RWPE2 (cell line): Measurements from ENCODE around the gene ZDHHC1.

Source experiments
- ATAC-seq: fragments of 200-7000 bp; cut with Tn5 transposase; 3 replicates; pipeline ENCODE4 v1.9.1; 2021; ENCODE audit warnings: low read depth
- DNase-seq: peaks from one replicate; pipeline ENCODE4 v3.0.0-alpha.2; 2020; ENCODE audit warnings: low spot score
- H3K27ac ChIP-seq: fragments of 450-650 bp; 2 replicates; pipeline ENCODE4 v1.5.1; 2017; ENCODE audit warnings: mild to moderate bottlenecking; ENCODE audit not compliant: poor library complexity, severe bottlenecking
- H3K27me3 ChIP-seq: fragments of 250-450 bp; sonication (Bioruptor Pico); 2 replicates; pipeline ENCODE4 v1.5.1; 2021; ENCODE audit warnings: mild to moderate bottlenecking, moderate library complexity; ENCODE audit not compliant: insufficient read depth, poor library complexity, severe bottlenecking
- H3K36me3 ChIP-seq: fragments of 250-450 bp; sonication (Bioruptor Pico); 2 replicates; pipeline ENCODE4 v1.5.1; 2020; ENCODE audit warnings: low read depth, mild to moderate bottlenecking, moderate library complexity
- H3K4me1 ChIP-seq: fragments of 250-450 bp; sonication (Bioruptor Pico); 2 replicates; pipeline ENCODE4 v1.5.1; 2021; ENCODE audit warnings: mild to moderate bottlenecking, moderate library complexity; ENCODE audit not compliant: insufficient read depth, poor library complexity, severe bottlenecking
- H3K4me3 ChIP-seq: fragments of 250-450 bp; sonication (Bioruptor Pico); 2 replicates; pipeline ENCODE4 v1.5.1; 2021; ENCODE audit warnings: mild to moderate bottlenecking, moderate library complexity; ENCODE audit not compliant: severe bottlenecking
- H3K9me3 ChIP-seq: fragments of 250-450 bp; sonication (Bioruptor Pico); 2 replicates; pipeline ENCODE4 v1.5.1; 2021; ENCODE audit warnings: mild to moderate bottlenecking, moderate library complexity; ENCODE audit not compliant: severe bottlenecking
- CTCF ChIP-seq: fragments of 450-650 bp; IDR thresholded peaks from one replicate; pipeline ENCODE4 v1.5.1; 2017; ENCODE audit warnings: mild to moderate bottlenecking, moderate library complexity; ENCODE audit not compliant: poor library complexity, severe bottlenecking

The ZDHHC1 gene

GRCh38 chr16:67405336-67405735 is 10.9 kb downstream of the ZDHHC1 start:
- Histone ChIP-seq H3K27ac (peak overlapping the region; percentile 86), H3K9me3 (no peaks in the 10 kb centered on the region), H3K4me3 (no peak overlapping the region), H3K27me3 (no peaks in the 10 kb centered on the region), H3K36me3 (no peaks in the 10 kb centered on the region), H3K4me1 (peaks cover 35% of the 10 kb centered on the region)
- no peak for DNase-seq
- no peak for ATAC-seq
- no peak for TF ChIP-seq CTCF

DNA sequence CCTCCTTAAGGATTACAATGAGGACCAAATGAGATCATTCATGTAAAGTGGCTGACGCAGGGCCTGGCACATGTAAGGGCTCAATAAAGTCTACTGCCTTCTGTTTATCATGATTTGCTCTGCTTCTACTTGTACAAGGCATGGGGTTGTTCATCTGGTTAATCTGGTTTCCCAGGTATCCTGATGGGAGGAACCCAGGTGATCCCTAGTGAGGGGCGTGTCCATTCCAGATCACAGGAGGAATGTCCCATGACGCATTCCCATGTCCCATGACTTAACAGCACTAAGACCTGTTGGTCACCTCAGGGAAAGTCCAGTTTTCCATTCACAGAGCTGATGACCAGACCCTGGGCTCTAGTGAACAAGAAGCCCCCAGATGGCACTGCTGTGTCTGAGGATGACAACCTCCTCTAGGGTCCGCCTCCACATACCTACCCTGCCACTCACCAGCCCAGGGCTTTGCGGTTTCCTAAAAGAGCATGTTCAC is 11.5 kb downstream of the ZDHHC1 start:
- Histone ChIP-seq H3K4me1 (peaks cover 35% of the 10 kb centered on the region), H3K27me3 (no peaks in the 10 kb centered on the region), H3K27ac (peak overlapping the region; percentile 86), H3K4me3 (no peak overlapping the region), H3K9me3 (no peaks in the 10 kb centered on the region), H3K36me3 (no peaks in the 10 kb centered on the region)
- no peak for DNase-seq
- no peak for TF ChIP-seq CTCF
- ATAC-seq, result peak; percentile 80

DNA sequence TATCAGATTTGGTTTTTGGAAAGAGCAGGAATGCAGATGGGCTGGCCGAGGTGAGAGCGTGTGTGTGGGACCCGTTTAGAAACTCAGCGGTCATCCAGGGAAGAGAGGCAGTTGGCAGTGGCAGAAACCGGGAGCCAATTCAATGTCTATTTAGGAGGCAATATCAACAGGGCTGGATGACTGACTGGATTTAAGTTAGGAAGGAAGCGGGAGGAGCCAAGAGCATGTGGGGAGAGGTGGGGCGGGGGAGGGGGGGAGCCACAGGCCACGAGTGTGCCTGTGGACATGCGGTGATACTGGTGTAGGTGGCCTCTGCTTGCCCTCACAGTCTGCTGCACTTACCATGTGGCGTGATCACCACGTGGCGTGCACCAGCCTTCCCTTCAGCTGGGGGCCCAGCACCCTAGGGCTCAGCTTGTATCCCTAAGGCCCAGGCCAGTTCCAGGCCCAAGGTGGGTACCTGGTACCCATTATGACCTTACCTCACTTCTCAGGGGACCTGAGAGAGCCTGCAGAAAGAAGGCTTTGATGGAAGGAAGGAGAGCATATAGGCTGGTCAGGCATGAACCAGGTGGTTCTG is 12.2 kb downstream of the ZDHHC1 start:
- no peaks in the 10 kb centered on the region for H3K36me3 ChIP-seq
- ATAC-seq (no peak), DNase-seq (no peak)
- H3K4me1 ChIP-seq, result peaks cover 35% of the 10 kb centered on the region
- no peaks in the 10 kb centered on the region for H3K9me3 ChIP-seq
- H3K27me3 ChIP-seq, result no peaks in the 10 kb centered on the region
- TF ChIP-seq CTCF, result no peak
- no peak overlapping the region for H3K4me3 ChIP-seq
- peak overlapping the region; percentile 86 for H3K27ac ChIP-seq

- Histone ChIP-seq H3K36me3 (no peaks in the 10 kb centered on the region), H3K4me1 (peaks cover 30% of the 10 kb centered on the region), H3K9me3 (no peaks in the 10 kb centered on the region), H3K27ac (no peak overlapping the region), H3K27me3 (no peaks in the 10 kb centered on the region), H3K4me3 (no peak overlapping the region)
- ATAC-seq (no peak), DNase-seq (no peak)
- no peak for TF ChIP-seq CTCF
Observed at GRCh38 chr16:67400901-67401300, 15.4 kb downstream of the ZDHHC1 start.
